H9 (cell line): Measurements from ENCODE around the gene FHIT. TPM values are rescaled to one million over a fixed set of nuclear protein-coding genes. Genes with fewer than 3 reads are reported as not detected.

ENCODE experiments used
- DNase-seq: peaks from one replicate; pipeline ENCODE4 v3.0.0-alpha.2; 2017
- H2AFZ ChIP-seq: one replicate; pipeline ENCODE4 v1.6.1; 2013; ENCODE audit warnings: mild to moderate bottlenecking, low read length, control low read depth, moderate library complexity
- H2AK5ac ChIP-seq: 2 replicates; pipeline ENCODE4 v1.6.1; 2013; ENCODE audit warnings: low read length, control low read depth, mixed read lengths; ENCODE audit not compliant: insufficient read length
- H2BK120ac ChIP-seq: one replicate; pipeline ENCODE4 v1.6.1; 2013; ENCODE audit warnings: low read depth, mild to moderate bottlenecking, low read length, control low read depth, inconsistent platforms; ENCODE audit not compliant: poor library complexity, severe bottlenecking
- H2BK12ac ChIP-seq: 2 replicates; pipeline ENCODE4 v1.6.1; 2013; ENCODE audit warnings: low read length, control low read depth, mixed read lengths, low read depth; ENCODE audit not compliant: insufficient read length
- H2BK15ac ChIP-seq: 2 replicates; pipeline ENCODE4 v1.6.1; 2013; ENCODE audit warnings: low read depth, low read length, control low read depth
- H2BK20ac ChIP-seq: one replicate; pipeline ENCODE4 v1.6.1; 2013; ENCODE audit warnings: low read depth, mild to moderate bottlenecking, low read length, control low read depth, inconsistent platforms; ENCODE audit not compliant: poor library complexity, severe bottlenecking
- H2BK5ac ChIP-seq: 2 replicates; pipeline ENCODE4 v1.6.1; 2013; ENCODE audit warnings: low read length, control low read depth, mixed read lengths; ENCODE audit not compliant: insufficient read length
- H3K14ac ChIP-seq: 2 replicates; pipeline ENCODE4 v1.6.1; 2013; ENCODE audit warnings: low read length, control low read depth; ENCODE audit not compliant: insufficient read depth
- H3K18ac ChIP-seq: 2 replicates; pipeline ENCODE4 v1.6.1; 2013; ENCODE audit warnings: low read depth, mild to moderate bottlenecking, mixed read lengths, low read length, control low read depth; ENCODE audit not compliant: insufficient read length
- H3K23ac ChIP-seq: 2 replicates; pipeline ENCODE4 v1.6.1; 2013; ENCODE audit warnings: low read length, control low read depth, mixed read lengths, low read depth; ENCODE audit not compliant: insufficient read length
- H3K23me2 ChIP-seq: 2 replicates; pipeline ENCODE4 v1.6.1; 2013; ENCODE audit warnings: low read depth, mild to moderate bottlenecking, mixed read lengths, low read length, control low read depth; ENCODE audit not compliant: insufficient read length, poor library complexity, severe bottlenecking
- H3K27ac ChIP-seq: 2 replicates; pipeline ENCODE4 v1.5.1; 2013; ENCODE audit warnings: low read length, control low read depth, mixed read lengths, low read depth; ENCODE audit not compliant: insufficient read length
- H3K27me3 ChIP-seq: 2 replicates; pipeline ENCODE4 v1.6.1; 2013; ENCODE audit warnings: low read length, control low read depth, inconsistent platforms; ENCODE audit not compliant: insufficient read depth
- H3K4ac ChIP-seq: 2 replicates; pipeline ENCODE4 v1.6.1; 2013; ENCODE audit warnings: low read depth, mild to moderate bottlenecking, control low read depth, inconsistent platforms, low read length, moderate library complexity
- H3K4me1 ChIP-seq: 2 replicates; pipeline ENCODE4 v1.6.1; 2013; ENCODE audit warnings: low read length, control low read depth, inconsistent platforms; ENCODE audit not compliant: insufficient read depth
- H3K4me2 ChIP-seq: 2 replicates; pipeline ENCODE4 v1.6.1; 2013; ENCODE audit warnings: low read length, control low read depth, mixed read lengths; ENCODE audit not compliant: insufficient read length, insufficient read depth
- H3K56ac ChIP-seq: 2 replicates; pipeline ENCODE4 v1.6.1; 2013; ENCODE audit warnings: low read depth, mild to moderate bottlenecking, mixed read lengths, low read length, control low read depth; ENCODE audit not compliant: insufficient read length
- H3K79me1 ChIP-seq: 2 replicates; pipeline ENCODE4 v1.6.1; 2013; ENCODE audit warnings: low read depth, mild to moderate bottlenecking, moderate library complexity, low read length, control low read depth, inconsistent platforms; ENCODE audit not compliant: insufficient read depth, poor library complexity, severe bottlenecking
- H3K79me2 ChIP-seq: 2 replicates; pipeline ENCODE4 v1.6.1; 2013; ENCODE audit warnings: low read length, control low read depth, inconsistent platforms; ENCODE audit not compliant: insufficient read depth
- H3K9ac ChIP-seq: 2 replicates; pipeline ENCODE4 v1.6.1; 2013; ENCODE audit warnings: low read length, control low read depth, mixed read lengths; ENCODE audit not compliant: insufficient read length; ENCODE audit errors: extremely low read depth
- H3K9me3 ChIP-seq: one replicate; pipeline ENCODE4 v1.6.1; 2013; ENCODE audit warnings: low read depth, low read length, inconsistent platforms; ENCODE audit not compliant: control insufficient read depth
- H3T11ph ChIP-seq: one replicate; pipeline ENCODE4 v1.6.1; 2013; ENCODE audit warnings: mild to moderate bottlenecking, low read length, control low read depth, inconsistent platforms
- H4K20me1 ChIP-seq: one replicate; pipeline ENCODE4 v1.6.1; 2013; ENCODE audit not compliant: control insufficient read depth, insufficient read length, insufficient read depth
- H4K5ac ChIP-seq: 2 replicates; pipeline ENCODE4 v1.6.1; 2013; ENCODE audit warnings: low read depth, mild to moderate bottlenecking, mixed read lengths, low read length, control low read depth; ENCODE audit not compliant: insufficient read length
- H4K8ac ChIP-seq: replicated peaks from 2 replicates; pipeline ENCODE4 v1.6.1; 2013; ENCODE audit warnings: low read length, control low read depth, mixed read lengths, low read depth; ENCODE audit not compliant: insufficient read length
- H4K91ac ChIP-seq: 2 replicates; pipeline ENCODE4 v1.6.1; 2013; ENCODE audit warnings: low read depth, mild to moderate bottlenecking, moderate library complexity, mixed read lengths, low read length, control low read depth; ENCODE audit not compliant: insufficient read length
- H3K27ac Mint-ChIP-seq, 3 experiments: 2 replicates in 2 of 3; 3 replicates in 1 of 3; pipeline ENCODE4 v1.8.0; 2020 to 2021; ENCODE audit warnings: mixed read lengths in 3 of 3, mild to moderate bottlenecking in 1 of 3, moderate library complexity in 1 of 3
- H3K27me3 Mint-ChIP-seq: 2 replicates; pipeline ENCODE4 v1.8.0; 2021; ENCODE audit warnings: low read depth, mild to moderate bottlenecking, moderate library complexity, mixed read lengths
- H3K36me3 Mint-ChIP-seq, 3 experiments: 2 replicates in 2 of 3; 3 replicates in 1 of 3; pipeline ENCODE4 v1.8.0; 2020 to 2021; ENCODE audit warnings: low read depth in 3 of 3, mixed read lengths in 3 of 3; ENCODE audit not compliant: insufficient read depth in 1 of 3
- H3K4me1 Mint-ChIP-seq, 2 experiments: 2 replicates each; pipeline ENCODE4 v1.8.0; 2020; ENCODE audit warnings: mixed read lengths in 2 of 2
- H3K4me3 Mint-ChIP-seq, 2 experiments: 2 replicates in 1 of 2; 3 replicates in 1 of 2; pipeline ENCODE4 v1.8.0; 2020 to 2021; ENCODE audit warnings: mild to moderate bottlenecking in 2 of 2, mixed read lengths in 2 of 2, moderate library complexity in 1 of 2
- H3K9me3 Mint-ChIP-seq, 2 experiments: 2 replicates in 1 of 2; 3 replicates in 1 of 2; pipeline ENCODE4 v1.8.0; 2020; ENCODE audit warnings: mild to moderate bottlenecking in 2 of 2, mixed read lengths in 2 of 2, moderate library complexity in 1 of 2
- WGBS: extraction: QIAGEN DNeasy Blood & Tissue Kit; methylation state at CpG from one replicate; pipeline ENCODE4 v1.1.7; 2013; ENCODE audit warnings: missing lambda C conversion rate, low lambda C conversion rate, mixed read lengths; ENCODE audit not compliant: insufficient read length; ENCODE audit errors: extremely low coverage; 5-methylcytosine and 5-hydroxymethylcytosine counted together
- total RNA-seq: library from RNA; stranded (reverse); gene quantifications from 2 replicates; pipeline ENCODE4 v1.2.1, GENCODE V29; 2021
- TF ChIP-seq, protein P1 (sequence below): fragments of 200-600 bp; sonication (generic); conservative IDR thresholded peaks from 3 replicates; pipeline ENCODE4 v1.8.0; 2021; ENCODE audit warnings: antibody characterized with exemption, mild to moderate bottlenecking

Gene FHIT
- total RNA-seq, 1 experiment from 2014 or later = 3.0 TPM

DNA sequence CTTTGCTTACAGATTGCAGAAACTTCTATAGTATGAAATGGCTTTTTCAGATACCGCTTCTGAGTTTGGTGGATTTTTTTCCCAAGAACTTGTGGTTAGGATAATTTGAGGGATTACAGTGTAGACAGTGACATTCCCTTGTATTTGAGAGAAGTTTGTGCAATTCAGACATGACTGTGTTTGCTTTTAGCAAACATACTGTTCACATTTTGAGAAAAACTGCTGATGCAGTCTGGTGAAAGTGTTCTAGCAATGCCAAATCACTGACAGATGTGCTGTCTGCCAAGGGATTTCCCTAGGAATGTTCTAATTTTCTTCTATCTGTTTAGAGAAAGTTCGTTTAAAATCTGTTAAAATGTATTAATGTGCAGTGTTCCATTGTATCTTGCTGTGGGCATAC is 652.6 kb downstream of the FHIT start:
- H3K4ac ChIP-seq = no peak overlapping the region
- no peak overlapping the region for H3K4me2 ChIP-seq
- H2BK5ac ChIP-seq = no peak overlapping the region
- no peaks in the 10 kb centered on the region for H3K9me3 ChIP-seq
- no peak overlapping the region for H4K91ac ChIP-seq
- H3K79me2 ChIP-seq = no peaks in the 10 kb centered on the region
- no peak overlapping the region for H4K5ac ChIP-seq
- no peak overlapping the region for H2AK5ac ChIP-seq
- H3K27ac ChIP-seq = no peak overlapping the region
- H2BK120ac ChIP-seq = no peak overlapping the region
- no peak overlapping the region for H4K8ac ChIP-seq
- no peak overlapping the region for H3K18ac ChIP-seq
- H3K36me3 Mint-ChIP-seq = no peaks in the 10 kb centered on the region
- no peak overlapping the region for H3K9ac ChIP-seq
- no peak for DNase-seq
- H3K27ac Mint-ChIP-seq = no peak overlapping the region
- no peaks in the 10 kb centered on the region for H3K27me3 Mint-ChIP-seq
- no peak overlapping the region for H3K23ac ChIP-seq
- no peaks in the 10 kb centered on the region for H3K23me2 ChIP-seq
- no peaks in the 10 kb centered on the region for H4K20me1 ChIP-seq
- no CpG with 5 or more reads among the region's 2 CpGs for WGBS
- no peaks in the 10 kb centered on the region for H3K9me3 Mint-ChIP-seq
- H3K4me1 Mint-ChIP-seq = peaks cover 21 to 26% of the 10 kb centered on the region in 2 experiments
- no peak overlapping the region for H3K56ac ChIP-seq
- H2BK20ac ChIP-seq = no peak overlapping the region
- H2AFZ ChIP-seq = no peak overlapping the region
- no peak overlapping the region for H3T11ph ChIP-seq
- no peak overlapping the region for H2BK15ac ChIP-seq
- TF ChIP-seq, protein P1, sequence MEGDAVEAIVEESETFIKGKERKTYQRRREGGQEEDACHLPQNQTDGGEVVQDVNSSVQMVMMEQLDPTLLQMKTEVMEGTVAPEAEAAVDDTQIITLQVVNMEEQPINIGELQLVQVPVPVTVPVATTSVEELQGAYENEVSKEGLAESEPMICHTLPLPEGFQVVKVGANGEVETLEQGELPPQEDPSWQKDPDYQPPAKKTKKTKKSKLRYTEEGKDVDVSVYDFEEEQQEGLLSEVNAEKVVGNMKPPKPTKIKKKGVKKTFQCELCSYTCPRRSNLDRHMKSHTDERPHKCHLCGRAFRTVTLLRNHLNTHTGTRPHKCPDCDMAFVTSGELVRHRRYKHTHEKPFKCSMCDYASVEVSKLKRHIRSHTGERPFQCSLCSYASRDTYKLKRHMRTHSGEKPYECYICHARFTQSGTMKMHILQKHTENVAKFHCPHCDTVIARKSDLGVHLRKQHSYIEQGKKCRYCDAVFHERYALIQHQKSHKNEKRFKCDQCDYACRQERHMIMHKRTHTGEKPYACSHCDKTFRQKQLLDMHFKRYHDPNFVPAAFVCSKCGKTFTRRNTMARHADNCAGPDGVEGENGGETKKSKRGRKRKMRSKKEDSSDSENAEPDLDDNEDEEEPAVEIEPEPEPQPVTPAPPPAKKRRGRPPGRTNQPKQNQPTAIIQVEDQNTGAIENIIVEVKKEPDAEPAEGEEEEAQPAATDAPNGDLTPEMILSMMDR = no peak
- no peak overlapping the region for H3K14ac ChIP-seq
- H3K79me1 ChIP-seq = no peaks in the 10 kb centered on the region
- no peaks in the 10 kb centered on the region for H3K4me1 ChIP-seq
- H3K4me3 Mint-ChIP-seq = no peak overlapping the region
- no peaks in the 10 kb centered on the region for H3K27me3 ChIP-seq
- H2BK12ac ChIP-seq = no peak overlapping the region
